Calu3 (cell line): ENCODE measurements around the gene MRPL42. TPM values are rescaled to one million over a fixed set of nuclear protein-coding genes. Genes with fewer than 3 reads are reported as not detected.

Experiments
- BruUV-seq: library from RNA; stranded (reverse); fragments of 400-500 nt; replicated peaks from 2 replicates; lab custom pipeline; 2021; lab: Mats Ljungman, UMichigan
- CTCF ChIA-PET: fragments of 300-600 bp; sonication (Branson Sonifier 250); formaldehyde crosslinking; loops from one replicate; lab custom pipeline; 2022; ENCODE audit warnings: antibody characterized with exemption; lab: Charles Lee
- DNase-seq: peaks from one replicate; pipeline ENCODE4 v3.0.0; 2022
- H3K27ac Mint-ChIP-seq: one replicate; pipeline ENCODE4 v1.8.0; 2022; ENCODE audit warnings: mixed read lengths; ENCODE audit not compliant: unreplicated experiment
- H3K27me3 Mint-ChIP-seq: one replicate; pipeline ENCODE4 v1.8.0; 2022; ENCODE audit warnings: mixed read lengths; ENCODE audit not compliant: unreplicated experiment
- H3K36me3 Mint-ChIP-seq: one replicate; pipeline ENCODE4 v1.8.0; 2022; ENCODE audit warnings: mild to moderate bottlenecking, moderate library complexity, mixed read lengths; ENCODE audit not compliant: insufficient read depth, unreplicated experiment
- H3K4me1 Mint-ChIP-seq: one replicate; pipeline ENCODE4 v1.8.0; 2022; ENCODE audit warnings: mild to moderate bottlenecking, low read depth, mixed read lengths; ENCODE audit not compliant: unreplicated experiment
- H3K4me3 Mint-ChIP-seq: one replicate; pipeline ENCODE4 v1.8.0; 2022; ENCODE audit warnings: mild to moderate bottlenecking, low read depth, moderate library complexity, mixed read lengths; ENCODE audit not compliant: unreplicated experiment
- H3K9me3 Mint-ChIP-seq: one replicate; pipeline ENCODE4 v1.8.0; 2022; ENCODE audit warnings: low read depth, mixed read lengths; ENCODE audit not compliant: unreplicated experiment
- intact Hi-C: fragments of 100-400 bp; cut with micrococcal nuclease; formaldehyde crosslinking; loops from one replicate; pipeline ENCODE4 v1.10.0; 2022; ENCODE audit not compliant: unreplicated experiment
- total RNA-seq: library from RNA; stranded (reverse); gene quantifications from 2 replicates; pipeline ENCODE4 v1.2.3, GENCODE V29; 2022
- TF ChIP-seq, protein P1 (sequence below): fragments of 200-600 bp; IDR thresholded peaks from one replicate; pipeline ENCODE4 v1.8.0; 2022; ENCODE audit warnings: antibody characterized with exemption; ENCODE audit not compliant: unreplicated experiment

The MRPL42 gene
- total RNA-seq, 1 experiment from 2014 or later = 94.9 TPM

- Mint-ChIP-seq H3K36me3 (no peaks in the 10 kb centered on the region), H3K27ac (no peak overlapping the region), H3K9me3 (no peaks in the 10 kb centered on the region), H3K4me3 (no peak overlapping the region), H3K27me3 (no peaks in the 10 kb centered on the region), H3K4me1 (no peaks in the 10 kb centered on the region)
- intact Hi-C loops = no loop called here
- no TSS peak for BruUV-seq
- DNase-seq = no peak
- TF ChIP-seq, protein P1, sequence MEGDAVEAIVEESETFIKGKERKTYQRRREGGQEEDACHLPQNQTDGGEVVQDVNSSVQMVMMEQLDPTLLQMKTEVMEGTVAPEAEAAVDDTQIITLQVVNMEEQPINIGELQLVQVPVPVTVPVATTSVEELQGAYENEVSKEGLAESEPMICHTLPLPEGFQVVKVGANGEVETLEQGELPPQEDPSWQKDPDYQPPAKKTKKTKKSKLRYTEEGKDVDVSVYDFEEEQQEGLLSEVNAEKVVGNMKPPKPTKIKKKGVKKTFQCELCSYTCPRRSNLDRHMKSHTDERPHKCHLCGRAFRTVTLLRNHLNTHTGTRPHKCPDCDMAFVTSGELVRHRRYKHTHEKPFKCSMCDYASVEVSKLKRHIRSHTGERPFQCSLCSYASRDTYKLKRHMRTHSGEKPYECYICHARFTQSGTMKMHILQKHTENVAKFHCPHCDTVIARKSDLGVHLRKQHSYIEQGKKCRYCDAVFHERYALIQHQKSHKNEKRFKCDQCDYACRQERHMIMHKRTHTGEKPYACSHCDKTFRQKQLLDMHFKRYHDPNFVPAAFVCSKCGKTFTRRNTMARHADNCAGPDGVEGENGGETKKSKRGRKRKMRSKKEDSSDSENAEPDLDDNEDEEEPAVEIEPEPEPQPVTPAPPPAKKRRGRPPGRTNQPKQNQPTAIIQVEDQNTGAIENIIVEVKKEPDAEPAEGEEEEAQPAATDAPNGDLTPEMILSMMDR = no peak
- CTCF ChIA-PET = interaction anchor here (0.6 to 1.2 kb wide), 3 partner anchors 12 to 577 kb away, joined by 3 to 5 read pairs (median 5); no protein-coding TSS in a partner anchor
These were observed 47.5 kb downstream of the MRPL42 start for GRCh38 chr12:93514853-93515252.

- intact Hi-C loops = no loop called here
- no peaks in the 10 kb centered on the region for H3K36me3 Mint-ChIP-seq
- BruUV-seq = no TSS peak
- no peak overlapping the region for H3K4me3 Mint-ChIP-seq
- no peaks in the 10 kb centered on the region for H3K27me3 Mint-ChIP-seq
- H3K9me3 Mint-ChIP-seq = no peaks in the 10 kb centered on the region
- DNase-seq = no peak
- no peak overlapping the region for H3K27ac Mint-ChIP-seq
- TF ChIP-seq, protein P1 = no peak
- H3K4me1 Mint-ChIP-seq = peaks cover 11% of the 10 kb centered on the region
- CTCF ChIA-PET = no interaction called here
These were observed 51.4 kb downstream of the MRPL42 start for GRCh38 chr12:93518725-93519124.

GRCh38 chr12:93519859-93520258 is 52.5 kb downstream of the MRPL42 start:
- Mint-ChIP-seq H3K36me3 (no peaks in the 10 kb centered on the region), H3K4me1 (peaks cover 11% of the 10 kb centered on the region), H3K27me3 (no peaks in the 10 kb centered on the region), H3K27ac (no peak overlapping the region), H3K4me3 (no peak overlapping the region), H3K9me3 (no peaks in the 10 kb centered on the region)
- intact Hi-C loops = no loop called here
- TF ChIP-seq, protein P1 = no peak
- CTCF ChIA-PET = no interaction called here
- DNase-seq = no peak
- BruUV-seq = no TSS peak

DNA sequence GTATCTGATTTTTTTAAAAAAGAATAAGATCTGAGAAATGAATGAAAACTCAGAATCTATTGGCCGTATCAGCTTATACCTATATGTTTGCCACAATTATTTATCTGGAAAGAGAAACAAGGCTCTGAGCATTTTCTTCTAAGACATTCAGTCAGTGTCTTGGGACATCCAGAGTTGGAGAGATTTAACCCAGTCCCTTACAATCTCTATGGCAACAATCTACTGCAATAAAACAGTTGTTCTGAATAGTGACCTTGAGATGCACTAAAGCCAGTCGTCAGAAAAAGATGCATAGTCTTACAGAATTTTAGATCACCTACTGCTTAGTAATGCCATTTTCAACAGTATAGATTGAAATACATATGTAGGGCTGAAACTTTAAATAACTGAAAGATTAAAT is 53.1 kb downstream of the MRPL42 start:
- Mint-ChIP-seq H3K9me3 (no peaks in the 10 kb centered on the region), H3K36me3 (no peaks in the 10 kb centered on the region), H3K4me3 (no peak overlapping the region), H3K27ac (no peak overlapping the region), H3K27me3 (no peaks in the 10 kb centered on the region), H3K4me1 (peaks cover 11% of the 10 kb centered on the region)
- CTCF ChIA-PET = no interaction called here
- no TSS peak for BruUV-seq
- TF ChIP-seq, protein P1 = no peak
- intact Hi-C loops = no loop called here
- DNase-seq = no peak
